Cardiac fibroblast (primary cell): ENCODE measurements around the gene ATP10D.
"Not testable (repeated sequence)": the region's sequence is repeated elsewhere in the genome, so short reads cannot be mapped to it uniquely, and the experiment has no call there.

Experiments
- DNase-seq, 2 donors: peaks; one replicate each; pipeline versions ENCODE4 v3.0.0 to v3.0.0-alpha.2; 2010; ENCODE audit warnings: low read depth in 2 of 2
- H3K4me3 ChIP-seq, 2 donors: replicated peaks in 1 of 2; 1 replicate in 1 of 2; 2 replicates in 1 of 2; pipeline ENCODE4 v1.5.1; 2011; ENCODE audit warnings: low read depth in 2 of 2, low read length in 2 of 2, mild to moderate bottlenecking in 2 of 2, moderate library complexity in 1 of 2
- CTCF ChIP-seq: IDR thresholded peaks from one replicate; pipeline ENCODE4 v1.5.1; 2011; ENCODE audit warnings: low read depth, mild to moderate bottlenecking, low read length, inconsistent platforms

Gene ATP10D

GRCh38 chr4:47543331-47543730 is 58.3 kb downstream of the ATP10D start:
- no peak overlapping the region for H3K4me3 ChIP-seq
- DNase-seq, result no peak
- no peak for TF ChIP-seq CTCF

GRCh38 chr4:47550357-47550756 is 65.3 kb downstream of the ATP10D start:
- not testable (repeated sequence) for DNase-seq, H3K4me3 ChIP-seq

GRCh38 chr4:47550899-47551548 is 65.9 kb downstream of the ATP10D start:
- H3K4me3 ChIP-seq, result no peak overlapping the region
- no peak for TF ChIP-seq CTCF
- DNase-seq, result no peak

- peak in 1 of 2 donors; percentile 38 for DNase-seq
Observed at GRCh38 chr4:47551682-47552081, 66.6 kb downstream of the ATP10D start.

GRCh38 chr4:47553329-47554125 is 68.5 kb downstream of the ATP10D start:
- no peak overlapping the region for H3K4me3 ChIP-seq
- no peak for TF ChIP-seq CTCF
- DNase-seq, result no peak

More at GRCh38 chr4:47551682-47552081, 66.6 kb downstream of the ATP10D start:
- TF ChIP-seq CTCF, result no peak
- no peak overlapping the region for H3K4me3 ChIP-seq

GRCh38 chr4:47555920-47556319 is 70.8 kb downstream of the ATP10D start:
- not testable (repeated sequence) for H3K4me3 ChIP-seq, DNase-seq

- DNase-seq, result no peak
- TF ChIP-seq CTCF, result no peak
- no peak overlapping the region for H3K4me3 ChIP-seq
Observed at GRCh38 chr4:47557255-47557654, 72.2 kb downstream of the ATP10D start.
